Measurements from ENCODE around the gene TINAG.

The TINAG gene

DNA sequence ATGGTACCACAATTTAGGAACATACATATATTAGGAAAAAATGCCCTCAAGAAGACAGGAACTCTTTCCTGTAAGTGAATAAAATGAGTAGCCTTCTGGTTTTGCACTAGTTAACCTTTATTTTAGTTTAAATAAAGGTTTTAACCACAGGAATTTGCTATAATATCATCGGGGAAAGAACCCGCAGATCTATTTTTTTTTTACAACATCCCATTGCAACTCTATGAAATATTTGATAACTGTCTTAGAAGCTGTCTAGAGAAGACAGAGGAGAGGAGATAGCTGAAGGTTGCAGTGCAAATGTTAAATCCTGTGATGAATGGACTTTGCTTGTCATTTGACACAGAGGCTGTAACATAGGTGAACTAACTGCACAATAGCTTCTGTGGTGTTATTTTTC, 69.5 kb downstream of the TINAG start (continued):
- no peak for TF ChIP-seq CREB5 (CRISPR knock-in tag; IDR thresholded peaks at IDR 0.05; ENCODE audit: low read depth)
- no peak for TF ChIP-seq ZNF70 (CRISPR knock-in tag; IDR thresholded peaks at IDR 0.05)
- no peak for TF ChIP-seq POU6F1 (CRISPR knock-in tag; IDR thresholded peaks at IDR 0.05; ENCODE audit: borderline replicate concordance, low read depth)
- TF ChIP-seq OSR1 (CRISPR knock-in tag; IDR thresholded peaks at IDR 0.05): no peak
- no peak for TF ChIP-seq TCF4 (CRISPR knock-in tag; IDR thresholded peaks at IDR 0.05; ENCODE audit: borderline replicate concordance)
- TF ChIP-seq GLIS3 (CRISPR knock-in tag; IDR thresholded peaks at IDR 0.05): no peak
- TF ChIP-seq ESRRG (CRISPR knock-in tag; IDR thresholded peaks at IDR 0.05): no peak

DNA sequence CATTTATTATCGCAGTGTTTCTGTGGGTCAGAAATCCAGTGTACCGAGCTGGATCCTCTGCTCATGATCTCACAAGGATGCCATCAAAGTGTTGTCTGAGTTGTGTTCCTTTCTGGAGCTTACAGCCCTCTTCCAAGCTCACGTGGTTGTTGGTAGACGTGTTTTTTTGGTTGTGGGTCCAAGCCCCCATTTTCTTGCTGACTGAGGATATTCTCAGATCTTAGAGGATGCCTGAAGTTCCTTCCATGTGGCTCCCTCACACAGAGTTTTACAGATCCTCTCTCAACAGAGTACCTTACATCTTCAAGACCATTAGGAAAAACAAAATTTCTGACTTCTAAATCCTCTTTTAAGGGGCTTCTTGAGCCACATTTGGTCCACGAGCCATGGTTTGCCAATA, 78.1 kb downstream of the TINAG start:
- ATAC-seq: no peak
- TF ChIP-seq ESRRG (CRISPR knock-in tag; IDR thresholded peaks at IDR 0.05) (no peak), GLIS3 (CRISPR knock-in tag; IDR thresholded peaks at IDR 0.05) (no peak), ISL1 (CRISPR knock-in tag; IDR thresholded peaks at IDR 0.05) (no peak), PPARA (CRISPR knock-in tag; IDR thresholded peaks at IDR 0.05; ENCODE audit: borderline replicate concordance) (no peak), TOX (CRISPR knock-in tag; IDR thresholded peaks at IDR 0.05; ENCODE audit: borderline replicate concordance) (no peak), ZNF8 (CRISPR knock-in tag; IDR thresholded peaks at IDR 0.05) (no peak), CREB5 (CRISPR knock-in tag; IDR thresholded peaks at IDR 0.05; ENCODE audit: low read depth) (no peak), ZNF70 (CRISPR knock-in tag; IDR thresholded peaks at IDR 0.05) (no peak)
- TF ChIP-seq, protein P1, sequence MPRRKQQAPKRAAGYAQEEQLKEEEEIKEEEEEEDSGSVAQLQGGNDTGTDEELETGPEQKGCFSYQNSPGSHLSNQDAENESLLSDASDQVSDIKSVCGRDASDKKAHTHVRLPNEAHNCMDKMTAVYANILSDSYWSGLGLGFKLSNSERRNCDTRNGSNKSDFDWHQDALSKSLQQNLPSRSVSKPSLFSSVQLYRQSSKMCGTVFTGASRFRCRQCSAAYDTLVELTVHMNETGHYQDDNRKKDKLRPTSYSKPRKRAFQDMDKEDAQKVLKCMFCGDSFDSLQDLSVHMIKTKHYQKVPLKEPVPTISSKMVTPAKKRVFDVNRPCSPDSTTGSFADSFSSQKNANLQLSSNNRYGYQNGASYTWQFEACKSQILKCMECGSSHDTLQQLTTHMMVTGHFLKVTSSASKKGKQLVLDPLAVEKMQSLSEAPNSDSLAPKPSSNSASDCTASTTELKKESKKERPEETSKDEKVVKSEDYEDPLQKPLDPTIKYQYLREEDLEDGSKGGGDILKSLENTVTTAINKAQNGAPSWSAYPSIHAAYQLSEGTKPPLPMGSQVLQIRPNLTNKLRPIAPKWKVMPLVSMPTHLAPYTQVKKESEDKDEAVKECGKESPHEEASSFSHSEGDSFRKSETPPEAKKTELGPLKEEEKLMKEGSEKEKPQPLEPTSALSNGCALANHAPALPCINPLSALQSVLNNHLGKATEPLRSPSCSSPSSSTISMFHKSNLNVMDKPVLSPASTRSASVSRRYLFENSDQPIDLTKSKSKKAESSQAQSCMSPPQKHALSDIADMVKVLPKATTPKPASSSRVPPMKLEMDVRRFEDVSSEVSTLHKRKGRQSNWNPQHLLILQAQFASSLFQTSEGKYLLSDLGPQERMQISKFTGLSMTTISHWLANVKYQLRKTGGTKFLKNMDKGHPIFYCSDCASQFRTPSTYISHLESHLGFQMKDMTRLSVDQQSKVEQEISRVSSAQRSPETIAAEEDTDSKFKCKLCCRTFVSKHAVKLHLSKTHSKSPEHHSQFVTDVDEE (CRISPR knock-in tag; IDR thresholded peaks at IDR 0.05): no peak

GRCh38 chr6:54390362-54390761, 82.1 kb downstream of the TINAG start:
- no peak for TF ChIP-seq PPARA (CRISPR knock-in tag; IDR thresholded peaks at IDR 0.05; ENCODE audit: borderline replicate concordance)
- no peak for TF ChIP-seq ZFP30 (CRISPR knock-in tag; IDR thresholded peaks at IDR 0.05)
- TF ChIP-seq ZC3H10 (CRISPR knock-in tag; IDR thresholded peaks at IDR 0.05): no peak
- no peak for TF ChIP-seq CSDC2 (CRISPR knock-in tag; IDR thresholded peaks at IDR 0.05)
- no peak for TF ChIP-seq ESRRG (CRISPR knock-in tag; IDR thresholded peaks at IDR 0.05)
- TF ChIP-seq, protein P1 (CRISPR knock-in tag; IDR thresholded peaks at IDR 0.05): no peak
- no peak for TF ChIP-seq TCF4 (CRISPR knock-in tag; IDR thresholded peaks at IDR 0.05; ENCODE audit: borderline replicate concordance)
- TF ChIP-seq TOX (CRISPR knock-in tag; IDR thresholded peaks at IDR 0.05; ENCODE audit: borderline replicate concordance): no peak
- no peak for TF ChIP-seq ISL1 (CRISPR knock-in tag; IDR thresholded peaks at IDR 0.05)
- TF ChIP-seq ARNTL (CRISPR knock-in tag; IDR thresholded peaks at IDR 0.05; ENCODE audit: borderline replicate concordance, low read depth): no peak
- TF ChIP-seq ZNF8 (CRISPR knock-in tag; IDR thresholded peaks at IDR 0.05): no peak
- no peak for TF ChIP-seq SNAI2 (CRISPR knock-in tag; IDR thresholded peaks at IDR 0.05)
- TF ChIP-seq ZNF70 (CRISPR knock-in tag; IDR thresholded peaks at IDR 0.05): no peak
- ATAC-seq: no peak

DNA sequence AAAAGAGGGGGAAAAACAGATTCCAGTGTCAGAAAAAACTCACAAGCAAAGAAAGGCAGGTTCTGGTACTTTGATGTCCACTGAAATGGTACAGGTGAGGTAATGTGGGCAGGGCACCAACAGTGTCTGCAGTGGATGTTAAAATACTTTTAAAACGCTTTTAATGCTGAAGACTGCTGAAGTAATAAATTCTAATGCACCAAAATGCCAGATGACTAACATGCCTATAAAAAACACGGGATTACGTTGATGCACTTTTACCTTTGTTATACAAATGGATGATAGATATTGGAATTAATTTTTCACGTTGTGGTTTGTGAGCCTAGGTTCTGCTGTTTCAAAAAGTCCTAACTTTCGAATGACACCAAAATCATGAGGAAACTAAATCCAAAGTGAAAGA, 83.3 kb downstream of the TINAG start:
- ATAC-seq: no peak
- TF ChIP-seq RARB (CRISPR knock-in tag; IDR thresholded peaks at IDR 0.05) (no peak), GLIS3 (CRISPR knock-in tag; IDR thresholded peaks at IDR 0.05) (no peak), BACH2 (CRISPR knock-in tag; IDR thresholded peaks at IDR 0.05; ENCODE audit: borderline replicate concordance) (no peak), CSDC2 (CRISPR knock-in tag; IDR thresholded peaks at IDR 0.05) (no peak), ZFP3 (CRISPR knock-in tag; IDR thresholded peaks at IDR 0.05) (no peak), PATZ1 (CRISPR knock-in tag; IDR thresholded peaks at IDR 0.05; ENCODE audit: borderline replicate concordance) (no peak), ZFP30 (CRISPR knock-in tag; IDR thresholded peaks at IDR 0.05) (no peak), TOX (CRISPR knock-in tag; IDR thresholded peaks at IDR 0.05; ENCODE audit: borderline replicate concordance) (no peak), TCF4 (CRISPR knock-in tag; IDR thresholded peaks at IDR 0.05; ENCODE audit: borderline replicate concordance) (no peak)

Measured in SK-N-SH treated with all-trans-retinoic acid at 6 μM for 48 hours (cell line).